GM19395 (cell line): Measurements from ENCODE around the gene PLXDC1.

Source experiments
- ATAC-seq: cut with Tn5 transposase; IDR thresholded peaks from one replicate; pipeline ENCODE4 v1.9.1; 2021; ENCODE audit warnings: mild to moderate bottlenecking, moderate library complexity; ENCODE audit not compliant: unreplicated experiment

PLXDC1 gene

DNA sequence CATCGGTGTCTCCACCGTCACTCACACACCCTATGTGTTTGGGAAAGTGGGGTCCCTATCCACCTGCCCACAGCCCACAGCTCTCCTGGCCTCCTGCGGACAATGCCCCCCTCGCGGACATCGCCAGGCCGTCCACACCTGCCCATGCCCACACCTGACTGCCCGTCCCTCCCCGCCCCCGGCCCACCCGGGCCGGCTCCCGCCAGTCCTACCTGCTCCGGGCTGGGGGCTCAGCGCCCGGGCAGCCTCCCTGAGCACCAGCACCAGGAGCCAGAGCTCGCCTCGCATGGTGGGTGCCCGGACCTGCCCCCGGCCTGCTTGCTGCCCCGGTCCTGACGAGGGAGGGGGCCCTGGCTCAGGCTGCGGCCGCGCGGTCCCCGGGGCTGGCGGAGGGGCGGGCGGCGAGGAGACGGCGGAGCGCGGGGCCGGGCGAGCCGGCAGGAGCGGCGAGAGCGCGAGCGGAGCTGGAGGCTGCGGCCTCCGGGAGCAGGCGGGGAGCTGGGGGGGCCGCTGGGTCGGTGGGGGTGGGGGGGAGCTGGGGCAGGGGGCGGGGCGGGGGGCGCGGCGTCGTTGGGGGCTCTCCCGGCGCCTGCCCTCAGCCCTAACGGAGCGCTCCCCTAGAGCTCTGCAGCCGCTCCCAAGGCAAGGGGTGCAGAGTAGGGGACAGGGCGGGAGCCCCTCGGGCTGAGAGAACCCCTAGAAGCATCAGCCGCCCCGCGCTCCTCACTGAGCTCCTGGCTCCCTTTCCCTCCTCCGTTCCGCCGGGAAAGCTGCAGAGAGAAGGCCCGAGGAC, at the start of gene PLXDC1:
PLXDC1 (minus strand) TSS at position 488 of the 793 bp plus-strand sequence; CDS start at position 288, 200 bp downstream.
- ATAC-seq = no peak

DNA sequence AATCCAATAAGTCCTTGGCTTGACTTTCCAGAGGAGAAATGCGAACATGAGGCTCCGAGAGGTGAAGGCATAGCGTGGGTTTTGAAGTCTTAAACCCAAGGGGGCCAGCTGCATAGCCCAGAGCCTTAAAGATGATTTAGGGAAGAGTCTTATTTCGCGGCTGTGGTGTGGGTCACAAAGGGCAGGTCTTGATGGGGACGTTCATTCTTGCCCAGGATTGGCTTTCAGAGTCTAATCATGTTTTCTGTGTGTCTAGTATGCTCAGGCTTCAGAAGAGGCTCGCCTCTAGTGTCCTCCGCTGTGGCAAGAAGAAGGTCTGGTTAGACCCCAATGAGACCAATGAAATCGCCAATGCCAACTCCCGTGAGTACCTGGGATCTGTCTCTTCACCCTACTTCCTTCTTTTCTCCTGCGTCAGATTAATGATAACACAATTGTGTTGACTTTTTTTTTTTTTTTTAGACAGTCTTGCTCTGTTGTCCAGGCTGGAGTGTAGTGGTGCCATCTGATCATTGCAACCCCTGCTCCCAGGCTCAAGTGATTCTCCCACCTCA, 49.6 kb upstream of the PLXDC1 start:
- no peak for ATAC-seq

DNA sequence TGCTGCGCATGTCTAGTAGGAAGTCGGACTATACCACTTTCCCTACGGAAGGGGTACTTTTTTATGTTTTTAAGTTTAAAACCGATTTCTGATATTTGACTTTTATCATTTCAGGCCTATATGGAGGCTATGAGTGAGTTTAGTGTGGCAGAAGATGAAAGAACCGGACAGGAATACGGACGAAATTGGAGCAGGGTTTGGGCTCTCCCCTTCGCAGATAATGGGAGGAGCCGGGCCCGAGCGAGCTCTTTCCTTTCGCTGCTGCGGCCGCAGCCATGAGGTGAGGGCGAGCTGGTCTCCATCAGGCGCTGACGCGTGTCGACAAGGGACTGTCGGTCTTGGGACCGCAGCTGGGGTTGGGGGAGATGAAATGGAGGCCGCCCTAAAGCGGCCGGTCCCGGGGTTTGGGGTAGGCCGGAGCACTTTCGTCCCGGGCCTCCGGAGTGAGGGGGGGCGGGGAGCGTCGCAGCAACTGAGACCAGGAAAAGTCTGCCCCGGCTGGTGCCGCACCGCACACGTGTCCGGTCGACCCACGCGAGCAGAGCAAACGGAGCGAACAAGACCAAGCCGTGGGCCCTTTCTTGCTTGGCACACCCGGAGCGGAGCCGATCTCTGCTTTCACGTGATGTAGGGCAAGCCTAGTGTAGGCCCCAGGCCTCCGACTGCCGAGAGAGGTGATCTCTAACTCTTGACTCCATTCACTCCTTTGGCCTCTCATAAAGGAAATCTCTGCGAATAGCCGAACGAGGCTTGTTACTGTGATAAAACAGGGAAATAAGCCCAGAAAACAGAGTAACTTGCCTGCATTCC, 48.8 kb upstream of the PLXDC1 start, which contains the start of gene RPL19:
RPL19 (plus strand) TSS at position 214 of the 810 bp plus-strand sequence; CDS start at position 276, 62 bp downstream.
- peak; percentile 69 for ATAC-seq

DNA sequence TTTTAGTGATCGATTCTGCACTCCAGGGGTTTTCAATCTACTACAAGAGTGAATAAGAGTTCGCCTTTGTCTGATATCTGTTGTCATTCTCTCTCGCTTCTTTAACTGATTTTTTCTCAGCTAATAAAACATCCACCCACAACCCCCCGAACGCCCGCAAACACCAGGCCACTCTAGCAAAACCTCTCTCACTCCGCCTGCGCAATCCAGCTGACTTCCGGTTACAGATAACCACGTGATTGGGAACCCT, 48.3 kb upstream of the PLXDC1 start:
- peak; percentile 66 for ATAC-seq

DNA sequence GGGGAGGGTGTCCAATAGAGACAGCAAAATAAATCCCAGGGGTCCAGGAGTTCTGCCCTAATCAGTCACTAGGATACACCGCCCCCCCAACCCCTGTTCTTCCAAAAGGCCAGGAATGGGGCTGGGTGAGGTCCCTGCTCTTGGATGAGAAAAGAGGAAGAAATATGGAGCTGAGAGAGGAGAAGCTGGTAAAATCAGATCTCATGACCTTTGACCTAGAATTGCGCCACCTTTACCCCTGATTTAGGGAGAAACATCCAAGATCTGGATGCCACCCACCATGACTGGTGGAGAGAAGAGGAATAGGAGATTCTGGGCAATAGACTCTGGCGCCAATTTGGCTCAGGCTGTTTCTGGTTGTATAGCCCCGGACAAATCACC, 46.7 kb upstream of the PLXDC1 start:
- no peak for ATAC-seq

DNA sequence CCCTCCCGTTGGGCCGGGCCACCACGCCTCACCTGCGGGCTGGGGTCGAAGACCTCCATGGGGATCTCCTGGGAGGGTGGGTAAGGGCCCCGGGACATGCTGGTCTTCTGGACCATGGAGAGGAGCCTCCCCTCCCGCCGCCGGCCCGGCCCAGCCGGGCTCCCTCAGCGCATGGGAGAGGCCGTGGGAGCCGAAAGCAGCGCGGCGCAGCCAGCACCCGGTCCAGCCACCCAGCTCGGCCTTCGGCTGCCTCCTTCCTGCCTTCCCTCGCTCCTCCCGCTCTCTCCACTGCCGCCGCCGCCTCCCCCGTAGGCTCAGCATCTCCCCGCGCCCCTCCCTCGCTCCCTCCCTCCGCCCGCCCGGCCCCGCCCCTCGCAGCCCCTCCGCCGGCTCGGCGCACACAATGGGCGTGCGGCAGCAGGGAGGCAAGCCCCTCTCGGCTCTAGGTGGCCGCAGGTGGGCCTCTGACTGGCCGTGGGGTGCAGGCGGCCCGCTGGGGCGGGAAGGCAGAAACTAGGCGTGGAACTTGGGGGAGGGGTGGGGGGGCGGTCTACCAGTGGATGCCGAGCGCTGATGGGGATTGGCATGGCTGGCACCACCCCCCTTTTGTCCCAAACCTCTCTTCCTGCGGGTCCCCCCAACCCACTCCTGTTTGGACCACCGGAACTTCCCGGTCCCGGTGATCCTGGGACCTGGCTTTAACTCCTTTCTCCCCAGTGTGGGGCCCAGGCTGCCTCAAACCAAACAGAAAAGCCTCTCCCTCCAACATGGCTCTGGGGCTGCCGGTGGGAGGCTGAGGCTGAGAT, 46.1 kb upstream of the PLXDC1 start, which contains the start of gene CACNB1:
CACNB1 (minus strand) TSS at position 290 of the 806 bp plus-strand sequence; CDS start at position 116, 174 bp downstream.
- no peak for ATAC-seq

DNA sequence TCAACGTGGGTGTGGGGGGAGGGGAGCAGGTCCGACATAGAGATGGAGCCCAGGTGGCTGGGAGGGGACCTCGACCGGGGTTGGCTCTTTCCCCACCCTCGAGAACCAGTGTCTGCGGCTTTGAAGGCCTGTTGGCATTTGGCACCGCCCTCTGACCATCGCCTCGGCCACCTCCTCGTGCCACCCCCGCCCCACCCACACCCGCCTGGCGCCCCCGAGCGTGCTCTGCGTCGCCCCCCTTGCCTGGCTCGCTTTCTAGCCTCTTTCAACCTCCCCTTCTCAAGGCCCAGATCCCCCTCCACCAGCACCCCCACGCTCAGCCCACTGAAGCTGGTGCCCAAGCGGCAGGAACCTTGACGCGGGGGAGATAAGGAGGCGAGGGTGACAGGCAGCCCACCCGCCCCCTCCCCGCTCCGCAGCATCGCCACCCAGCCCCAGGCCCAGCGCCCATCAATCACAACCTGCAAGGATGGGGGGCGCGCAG, 45.4 kb upstream of the PLXDC1 start:
- ATAC-seq = no peak

DNA sequence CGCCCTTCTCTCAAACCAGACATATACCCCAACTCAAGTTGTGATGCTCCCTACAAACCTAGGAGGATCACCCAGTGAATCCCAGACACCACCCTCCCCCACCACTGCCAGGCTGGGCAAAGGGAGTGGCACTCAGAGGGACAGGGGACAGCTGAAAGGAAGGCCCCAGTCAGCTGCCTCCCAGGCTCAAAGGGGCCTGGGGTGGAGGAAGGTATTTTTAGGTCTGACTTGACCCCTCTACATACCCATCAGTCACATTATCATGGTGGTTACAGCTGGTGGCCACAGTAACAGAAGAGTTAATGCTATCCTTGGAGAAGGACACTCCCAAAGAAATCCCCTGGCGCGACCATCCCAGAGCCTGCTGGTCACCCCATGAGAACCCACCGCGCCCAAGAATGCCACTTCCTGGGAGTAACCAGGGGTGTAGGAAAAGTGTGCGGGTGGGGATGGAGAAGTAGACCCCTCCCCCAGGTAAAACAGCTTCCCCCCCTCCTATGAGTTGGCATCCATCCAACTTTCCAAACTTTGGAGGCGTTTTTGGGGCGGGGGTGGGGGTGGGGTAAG, 44.9 kb upstream of the PLXDC1 start:
- ATAC-seq = no peak

DNA sequence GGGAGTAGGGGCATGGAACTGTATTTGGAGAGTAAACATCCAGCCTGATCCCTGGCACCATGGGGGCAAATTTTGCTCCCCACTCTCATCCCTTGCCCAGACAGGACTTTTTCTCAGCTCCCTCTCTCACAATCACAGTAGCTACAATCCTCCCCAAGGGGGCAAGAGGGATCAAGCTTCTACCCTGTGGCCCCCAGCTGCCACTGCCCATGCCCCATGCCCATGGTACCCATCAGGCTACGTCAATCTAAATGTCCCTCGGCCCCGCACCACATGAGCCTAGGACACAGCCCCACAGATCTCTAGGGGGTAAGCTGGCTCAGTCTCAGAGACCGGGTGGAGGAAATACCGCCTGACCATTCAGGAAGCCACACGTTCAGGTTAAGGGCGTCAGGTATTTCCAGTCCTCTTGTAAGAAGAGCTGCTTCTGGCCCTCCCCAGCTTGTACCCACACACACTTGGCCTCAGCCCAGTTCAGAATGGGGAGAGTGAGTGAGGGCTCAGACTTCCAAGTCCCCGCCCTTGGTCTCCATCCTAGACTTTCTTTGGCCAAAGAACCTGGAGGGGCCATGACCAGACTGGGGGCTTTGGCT, 44.2 kb upstream of the PLXDC1 start:
- no peak for ATAC-seq

DNA sequence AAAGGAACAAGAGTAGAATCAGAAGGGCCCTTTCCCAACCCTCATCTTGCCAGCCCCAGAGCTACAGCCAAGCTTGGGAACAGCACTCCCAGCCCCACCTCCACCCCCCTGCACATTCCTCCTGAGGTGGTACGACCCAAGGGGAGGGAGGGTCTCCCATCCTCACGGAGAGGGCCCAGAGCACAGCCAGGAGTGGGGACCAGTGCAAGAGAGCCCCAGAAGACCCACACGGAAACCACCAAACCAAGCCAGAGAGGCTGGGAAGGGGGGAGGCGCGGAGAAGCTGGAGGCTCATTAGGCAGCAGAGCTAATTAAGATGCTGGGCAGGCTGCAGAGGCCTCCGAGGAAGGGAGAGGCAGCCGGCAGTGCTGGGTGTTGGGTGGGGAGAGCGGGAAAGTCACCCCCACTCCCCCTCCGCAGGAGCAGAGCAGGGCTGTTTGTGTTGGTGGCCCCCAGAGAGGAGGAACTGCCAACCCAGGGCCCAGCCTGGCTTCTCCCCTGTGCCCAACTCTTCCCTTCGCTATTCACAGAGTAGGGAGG, 43.6 kb upstream of the PLXDC1 start:
- ATAC-seq = no peak

DNA sequence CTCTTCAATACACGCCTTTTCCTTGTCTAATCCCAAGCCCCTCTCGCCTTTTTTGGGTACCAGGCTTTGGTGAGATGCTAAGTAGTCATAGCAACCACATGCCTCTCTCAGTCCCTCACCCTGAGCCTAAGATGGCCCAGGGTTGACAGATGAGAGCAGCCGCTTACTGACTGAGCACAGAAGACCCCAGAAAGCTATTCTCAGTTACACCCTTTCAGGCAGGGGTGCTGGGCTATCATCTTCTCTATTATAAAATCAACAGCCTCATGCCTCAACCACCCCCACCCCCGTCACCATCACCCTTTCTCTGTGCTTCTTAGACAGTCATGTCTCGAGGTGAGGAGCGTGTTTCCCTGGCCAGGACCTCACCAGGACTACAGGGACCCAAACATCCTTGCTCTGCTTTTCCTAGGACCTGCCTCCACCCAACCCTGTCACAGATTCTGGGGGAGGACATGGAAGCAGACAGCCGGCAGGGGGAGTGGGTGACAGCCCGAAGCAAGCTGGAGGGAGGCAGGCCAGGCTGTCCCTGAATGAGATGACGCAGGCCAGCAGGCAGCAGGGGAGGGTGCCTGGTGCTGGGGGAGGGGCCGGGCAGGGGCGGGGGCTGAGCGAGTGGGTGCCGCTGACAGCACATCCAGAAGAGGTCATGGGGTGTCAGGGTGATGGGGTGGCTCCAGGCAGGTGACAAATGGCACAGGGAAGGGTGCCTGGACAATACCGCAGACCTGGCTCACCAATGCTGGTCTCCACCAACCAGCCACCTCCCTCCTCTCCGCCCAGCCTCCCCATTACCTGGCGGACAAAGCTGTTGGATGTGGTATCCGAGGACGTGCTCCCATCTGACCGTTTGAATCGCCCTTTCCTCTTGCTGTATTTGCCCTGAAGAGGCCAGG, 42.9 kb upstream of the PLXDC1 start:
- ATAC-seq = no peak

DNA sequence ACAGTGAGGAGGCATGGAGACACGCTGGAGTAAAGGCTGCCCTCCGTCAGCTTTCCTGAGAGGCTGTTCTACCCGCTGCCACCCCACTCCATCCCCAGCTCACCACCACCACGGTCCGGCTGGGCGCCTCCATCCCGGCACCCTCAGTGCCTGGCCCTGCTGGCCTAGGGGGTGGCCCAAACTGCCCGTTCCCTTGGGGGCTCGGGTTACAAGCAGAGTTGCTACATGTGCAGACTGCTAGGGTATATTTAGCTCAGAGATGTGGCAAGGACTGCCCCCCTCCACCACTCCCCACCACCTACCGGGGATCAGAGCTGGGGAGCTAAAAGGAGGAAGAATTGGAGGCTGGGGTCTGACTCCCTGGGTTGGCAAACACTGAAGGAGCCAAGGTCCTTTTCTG, 41.9 kb upstream of the PLXDC1 start:
- ATAC-seq = no peak

DNA sequence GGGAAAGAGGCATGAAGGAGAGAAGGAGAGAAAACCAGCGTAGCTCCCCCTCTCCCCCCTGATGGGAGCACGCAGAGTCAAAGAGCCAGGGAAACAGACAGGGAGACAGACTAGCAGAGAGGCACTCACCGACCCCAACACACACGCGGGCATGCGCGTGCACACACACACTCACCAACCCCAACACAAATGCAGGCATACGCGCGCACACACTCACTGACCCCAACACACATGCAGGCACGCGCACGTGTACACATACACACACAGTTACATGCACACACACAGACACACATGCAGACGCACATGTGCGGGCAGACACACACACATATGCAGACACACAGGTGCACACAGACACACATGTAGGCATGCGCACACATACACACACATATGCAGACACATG, 41.5 kb upstream of the PLXDC1 start:
- no peak for ATAC-seq

DNA sequence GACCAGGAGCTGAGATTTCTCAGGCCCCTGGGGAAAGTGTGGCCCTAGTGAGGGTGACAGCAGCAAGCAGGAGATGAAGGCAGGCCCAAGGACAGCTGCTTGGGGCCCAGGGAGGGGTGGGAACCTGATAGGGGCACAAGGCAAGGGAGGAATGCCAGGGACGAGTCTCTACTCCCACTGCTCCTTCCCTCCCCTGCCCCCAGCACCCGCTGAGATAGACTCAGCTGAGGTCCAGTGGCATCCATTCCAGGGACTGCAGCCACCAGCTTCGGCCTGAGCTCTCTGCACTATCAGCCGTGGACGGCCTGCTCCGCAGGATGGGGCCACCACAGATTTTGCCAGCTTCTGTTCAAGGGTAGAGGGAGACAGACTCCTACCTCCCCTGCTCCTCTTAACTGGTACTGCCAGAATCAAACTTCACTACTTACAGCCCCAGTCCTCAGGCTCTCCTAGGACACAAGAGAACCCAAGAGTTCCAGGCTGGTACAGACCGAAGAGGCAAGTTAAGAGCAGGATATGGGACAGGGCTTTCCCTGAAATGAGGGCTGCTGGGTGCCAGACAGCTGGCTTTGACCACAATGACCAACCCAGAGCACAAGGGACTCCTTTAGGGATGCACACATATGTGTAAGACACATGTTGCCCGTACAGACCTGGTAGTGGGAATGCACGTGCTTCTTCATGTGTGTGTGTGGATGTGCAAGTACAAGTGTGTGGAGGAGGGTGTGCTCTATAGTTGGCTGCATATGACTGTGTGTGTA, 40.5 kb upstream of the PLXDC1 start:
- no peak for ATAC-seq

DNA sequence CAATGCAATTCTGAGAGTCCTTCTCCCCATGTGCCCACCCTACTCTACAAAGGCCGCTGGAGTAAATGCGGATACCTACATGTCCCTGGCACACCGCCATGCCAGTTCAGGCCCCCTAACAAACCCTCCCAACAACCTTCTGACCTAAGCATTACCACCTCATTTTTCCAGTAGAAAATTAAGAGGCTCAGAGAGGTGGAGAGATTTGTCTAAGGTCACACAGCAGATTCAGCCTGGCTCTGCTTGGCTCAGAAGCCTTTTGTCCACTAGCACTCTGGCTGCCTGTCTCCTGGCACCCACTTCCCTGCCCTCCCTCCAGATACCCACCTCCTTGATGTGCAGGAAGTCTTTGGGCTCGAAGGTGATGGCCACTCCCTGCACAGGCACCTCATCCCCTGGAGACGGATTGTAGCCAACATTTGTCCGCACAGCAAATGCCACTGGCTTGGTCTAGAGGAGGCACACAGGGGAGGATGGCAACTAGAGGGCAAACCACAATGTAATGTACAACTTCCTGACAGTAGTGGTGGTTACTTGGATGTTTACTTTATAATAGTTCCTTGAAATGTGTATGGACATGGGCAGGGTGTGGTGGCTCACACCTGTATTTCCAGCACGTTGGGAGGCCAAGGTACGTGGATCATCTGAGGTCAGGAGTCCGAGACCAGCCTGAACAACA, 35.9 kb upstream of the PLXDC1 start:
- no peak for ATAC-seq

DNA sequence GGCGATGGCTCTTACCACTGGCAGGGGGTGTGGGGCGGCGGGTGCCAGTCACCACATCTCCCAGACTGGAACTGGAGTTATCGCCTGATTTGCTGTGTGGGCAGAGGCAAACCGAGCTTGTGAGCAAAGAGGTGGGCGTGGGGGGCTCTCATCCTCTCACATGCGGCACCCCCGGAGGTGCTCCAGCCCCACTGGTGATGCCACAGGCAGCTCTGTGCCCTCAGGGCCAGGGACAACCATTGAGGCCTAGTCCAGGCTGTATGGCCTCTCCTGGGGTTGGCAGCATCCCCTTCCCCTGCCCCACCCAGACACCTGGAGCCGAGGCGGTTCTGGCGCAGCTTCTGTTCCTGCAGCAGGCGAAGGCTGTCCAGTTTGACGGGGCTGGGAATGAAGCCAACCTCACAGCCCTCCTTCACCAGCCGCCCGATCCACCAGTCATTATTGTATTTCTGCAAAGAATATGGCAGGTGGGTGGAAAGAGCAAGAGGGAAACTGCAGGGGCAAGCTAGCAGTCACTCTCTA, 35.1 kb upstream of the PLXDC1 start:
- ATAC-seq = no peak

DNA sequence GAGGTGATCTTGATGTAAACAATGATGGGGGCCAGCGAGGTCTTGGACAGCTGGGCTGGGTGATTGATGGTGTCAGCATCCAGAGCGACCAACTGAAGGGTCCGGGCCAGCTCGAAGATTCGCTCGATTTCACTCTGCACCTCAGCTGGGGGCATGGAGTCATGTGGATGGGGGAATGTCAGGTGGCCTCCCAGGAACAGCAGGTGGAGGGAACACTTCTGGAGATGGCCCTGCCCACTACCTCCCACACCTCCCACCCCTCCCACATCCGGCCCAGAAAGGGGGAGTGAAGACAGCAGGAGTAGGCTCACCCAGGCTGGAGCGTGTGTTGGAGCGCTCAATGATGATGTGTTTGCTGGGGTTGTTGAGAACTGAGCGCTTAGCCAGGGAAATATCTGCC, 32.3 kb upstream of the PLXDC1 start:
- no peak for ATAC-seq
